GM19025 (cell line): ENCODE results near the gene ZFP92.

ENCODE experiments used
- ATAC-seq: cut with Tn5 transposase; IDR thresholded peaks from one replicate; pipeline ENCODE4 v1.9.1; 2021; ENCODE audit warnings: mild to moderate bottlenecking, low read depth, moderate library complexity; ENCODE audit not compliant: unreplicated experiment

ZFP92 gene

DNA sequence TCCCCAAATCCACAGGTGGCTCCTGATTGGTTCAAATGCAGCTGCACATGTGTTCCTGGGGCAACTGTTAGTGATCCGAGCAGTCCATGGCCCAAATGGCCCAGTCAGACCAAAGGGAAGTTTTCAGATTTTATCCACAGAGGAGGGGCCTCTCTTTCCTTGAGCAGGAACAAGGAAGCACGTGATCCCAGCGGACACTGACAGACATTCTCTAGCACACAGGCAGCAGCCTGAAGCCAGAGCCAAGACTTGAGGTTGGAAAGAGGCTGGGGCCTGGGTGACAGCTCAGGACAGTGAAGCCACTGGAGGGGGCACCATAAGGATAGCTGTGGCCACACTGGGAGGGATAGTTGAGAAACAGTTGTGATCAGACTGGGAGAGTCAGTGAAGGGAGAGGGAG, 3.5 kb upstream of the ZFP92 start:
- no peak for ATAC-seq

DNA sequence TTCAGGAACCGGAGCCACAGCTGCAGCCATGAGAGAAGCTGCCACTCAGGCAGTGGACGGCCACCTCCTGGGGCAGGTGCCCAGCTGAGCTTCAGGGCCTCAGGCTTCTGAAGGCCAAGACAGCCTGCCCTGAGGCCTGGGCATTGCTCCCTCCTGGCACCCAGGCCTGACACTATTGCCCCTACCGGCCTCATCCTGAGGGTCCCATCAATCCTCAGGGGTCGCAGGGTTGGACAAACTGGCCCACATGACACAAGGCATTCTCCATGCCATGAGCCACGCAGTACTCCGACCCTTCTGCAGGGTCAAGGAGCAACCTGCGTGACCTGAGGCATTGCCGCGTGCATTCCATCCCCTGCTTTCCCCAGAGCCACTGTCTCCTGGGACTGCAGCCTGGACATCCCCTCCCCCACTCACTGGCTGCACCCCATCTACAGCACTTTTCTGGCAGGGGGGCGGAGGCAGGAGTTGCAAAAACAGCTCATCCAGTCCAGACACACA, 3.0 kb upstream of the ZFP92 start:
- ATAC-seq = no peak

DNA sequence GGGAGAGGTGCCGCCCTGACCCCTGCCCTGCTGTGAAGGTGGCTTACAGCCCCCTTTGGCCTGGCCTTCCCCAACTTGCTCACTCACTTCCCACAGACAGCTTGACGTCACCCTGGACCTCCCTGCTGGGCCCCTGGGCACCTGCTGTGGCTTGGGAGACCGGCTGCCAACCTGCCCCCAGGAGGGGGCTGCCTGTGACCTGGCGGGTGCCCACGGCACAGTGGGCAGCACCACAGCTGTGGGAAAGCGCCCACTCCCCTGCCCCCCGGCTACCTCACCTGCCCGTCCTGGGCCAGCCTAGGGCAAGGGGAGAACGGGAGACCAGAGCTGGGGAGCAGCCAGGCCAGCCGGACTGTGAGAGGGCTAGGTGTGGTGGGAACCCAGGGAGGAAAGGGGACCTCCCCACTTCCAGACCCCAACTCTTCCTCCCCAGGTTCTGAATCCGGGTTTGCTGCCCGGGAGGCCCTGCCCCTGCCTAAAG, 2.4 kb upstream of the ZFP92 start:
- no peak for ATAC-seq

DNA sequence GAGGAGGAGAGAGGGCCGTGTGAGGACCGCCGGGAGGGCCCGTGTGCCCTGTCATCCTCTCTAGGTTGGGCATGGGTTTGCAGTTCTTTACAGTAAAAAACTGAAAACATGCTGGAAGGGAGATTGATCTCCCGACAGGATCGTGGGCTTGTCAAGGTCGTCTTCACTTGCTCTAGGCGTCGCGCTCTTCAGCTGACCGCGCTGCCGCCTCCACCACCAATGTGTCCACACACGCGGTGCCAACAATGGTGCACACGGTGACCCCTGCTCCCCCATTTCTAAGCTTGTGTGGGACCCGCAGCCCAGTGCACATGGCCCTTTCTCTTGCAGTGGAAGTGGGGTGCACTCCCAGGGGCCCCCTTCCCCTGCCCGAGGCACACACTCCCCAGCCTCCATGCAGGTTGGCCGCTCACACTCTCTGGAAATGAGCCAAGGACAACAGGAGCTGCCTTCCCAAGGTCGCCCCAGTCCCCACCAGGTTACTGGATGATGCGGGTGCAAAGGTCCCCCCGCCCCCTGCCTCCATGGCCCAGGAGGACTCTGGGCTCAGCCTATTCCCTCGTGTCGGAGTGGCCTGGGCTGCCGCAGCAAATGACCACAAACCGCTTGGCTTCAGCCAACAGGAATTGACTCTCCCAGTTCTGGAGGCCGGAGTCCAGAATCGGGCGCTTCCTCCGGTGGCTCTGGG, 1.7 kb upstream of the ZFP92 start:
- ATAC-seq = no peak

DNA sequence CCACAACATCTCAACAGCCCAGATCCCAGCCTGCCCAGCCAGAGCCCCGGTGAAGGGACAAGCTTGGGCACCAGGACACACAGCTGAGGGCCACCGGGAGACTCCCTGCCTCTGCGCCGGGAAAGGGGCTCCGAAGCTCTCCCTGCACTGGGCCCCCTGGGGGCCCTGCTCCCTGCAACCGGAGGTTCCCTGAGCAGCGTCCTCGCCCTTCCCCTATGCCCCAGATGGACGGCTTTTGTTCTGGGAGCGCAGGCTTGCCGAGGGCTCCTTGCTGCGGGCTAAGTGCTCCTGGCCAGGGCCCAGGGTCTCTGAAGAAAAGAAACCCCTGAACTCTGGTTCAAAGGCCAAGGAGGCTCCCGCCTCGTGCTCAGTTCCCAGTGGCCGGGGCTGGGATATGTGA, 899 bp upstream of the ZFP92 start:
- ATAC-seq = no peak

DNA sequence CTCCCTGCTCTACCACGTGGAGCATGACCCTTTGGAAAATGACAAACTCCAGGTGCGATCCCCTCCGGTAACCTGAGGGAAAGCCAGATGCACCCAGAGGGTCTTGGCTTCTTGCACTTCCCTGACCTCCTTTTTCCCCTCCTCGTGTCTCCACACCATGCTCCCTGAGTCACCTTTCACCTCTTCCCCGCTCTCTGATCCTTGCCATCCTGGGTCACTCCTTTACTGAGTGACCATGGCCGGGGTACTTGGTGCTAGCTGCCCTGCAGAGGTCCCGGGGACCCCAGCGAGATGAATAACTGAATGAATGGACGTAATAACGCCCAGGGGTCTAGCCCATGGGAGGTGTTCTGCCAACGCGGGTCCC, 401 bp upstream of the ZFP92 start:
- no peak for ATAC-seq

DNA sequence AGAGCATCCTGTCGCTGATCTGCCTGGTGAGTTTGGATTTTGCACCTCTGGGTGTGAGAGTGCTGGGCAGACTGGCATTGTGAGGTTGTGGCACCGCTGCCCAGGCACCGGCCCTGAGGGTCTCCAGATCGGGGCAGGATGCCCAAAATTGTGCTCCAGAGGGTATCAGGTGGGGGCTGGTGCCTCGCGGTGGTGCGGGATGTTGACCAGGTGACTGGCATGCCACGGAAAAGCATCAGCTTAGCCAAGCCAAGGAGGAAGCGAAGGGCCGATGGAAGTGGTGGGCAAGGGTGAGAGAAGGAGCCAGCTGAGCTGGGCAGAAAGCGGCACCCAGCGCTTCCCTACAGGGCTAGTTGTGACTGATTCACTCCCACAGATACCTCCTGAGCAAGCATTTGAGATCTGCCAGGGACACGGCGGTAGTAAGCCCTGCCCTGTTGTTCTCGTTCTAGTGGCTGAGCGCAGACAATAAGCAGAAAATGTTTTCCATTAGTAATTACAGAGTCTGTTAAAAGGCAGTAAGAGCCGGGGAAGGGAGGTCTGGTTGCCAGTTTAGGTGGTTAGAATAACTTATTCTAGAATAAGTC, 809 bp downstream of the ZFP92 start:
- ATAC-seq = no peak

DNA sequence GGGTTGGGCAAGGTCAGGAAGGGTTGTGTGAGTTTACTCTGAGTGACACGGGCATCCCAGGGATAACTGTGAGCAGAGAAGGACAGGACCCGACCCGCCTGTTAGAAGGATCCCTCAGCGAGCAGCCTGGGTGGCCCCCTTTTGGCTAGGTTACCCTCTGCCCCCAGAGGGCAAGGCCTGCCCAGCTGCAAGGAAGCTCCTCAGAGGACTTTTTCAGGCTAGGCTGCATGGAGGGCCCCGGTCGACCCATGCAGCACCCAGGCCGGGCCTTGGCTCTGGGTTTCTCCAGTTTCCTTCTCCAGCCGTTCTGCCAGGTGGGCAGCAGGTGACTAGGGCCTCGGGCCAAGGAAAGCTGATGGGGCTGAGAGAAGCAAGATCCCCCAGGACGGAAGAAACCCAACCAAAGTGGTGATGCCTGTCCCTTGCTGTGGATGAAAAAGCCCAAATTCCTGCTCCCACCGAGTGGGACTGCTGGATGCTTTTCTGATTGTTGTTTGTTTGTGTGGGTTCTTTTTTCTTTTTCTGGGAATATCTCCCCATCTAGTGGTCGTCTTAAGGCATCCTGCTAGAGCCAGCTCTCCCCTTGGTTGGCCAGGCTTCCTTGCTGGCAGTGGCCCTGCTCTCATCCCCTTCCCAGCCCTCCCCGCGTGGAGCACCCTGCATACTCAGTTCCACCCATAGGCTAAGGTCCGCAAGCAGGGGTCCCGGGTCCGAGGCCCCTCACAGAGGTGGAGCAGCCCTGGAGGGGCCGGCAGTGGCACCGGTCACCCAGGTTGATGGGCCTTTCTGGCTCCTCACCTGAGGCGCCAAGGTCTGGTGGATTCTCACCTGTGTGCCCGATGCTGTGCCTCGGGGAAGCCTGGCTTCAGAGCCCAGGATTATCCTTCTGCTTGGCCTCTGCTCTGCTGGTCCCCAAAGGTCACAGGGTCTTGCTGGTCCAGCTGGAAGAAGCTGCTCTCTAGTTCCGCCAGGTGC, 1.8 kb downstream of the ZFP92 start:
- no peak for ATAC-seq

DNA sequence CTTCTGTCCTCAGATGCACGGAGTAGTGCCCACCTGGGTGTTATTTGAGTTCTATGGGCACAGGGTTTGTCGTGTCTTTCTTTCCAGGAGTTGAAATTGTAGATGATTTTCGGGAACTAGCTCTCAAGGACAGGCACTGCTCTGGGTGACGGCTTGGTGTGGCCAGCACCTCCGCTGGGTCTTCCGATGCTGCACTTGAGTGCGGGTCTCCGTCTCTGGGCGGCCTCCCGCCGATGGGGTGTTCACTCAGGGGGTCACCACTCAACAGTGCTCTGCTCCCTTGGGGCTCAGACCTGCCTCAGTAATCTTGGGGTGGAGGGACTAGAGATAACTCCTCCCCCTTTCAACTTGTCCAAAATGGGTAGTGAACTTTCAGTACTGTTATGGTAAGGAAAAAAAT, 2.5 kb downstream of the ZFP92 start:
- ATAC-seq = no peak

DNA sequence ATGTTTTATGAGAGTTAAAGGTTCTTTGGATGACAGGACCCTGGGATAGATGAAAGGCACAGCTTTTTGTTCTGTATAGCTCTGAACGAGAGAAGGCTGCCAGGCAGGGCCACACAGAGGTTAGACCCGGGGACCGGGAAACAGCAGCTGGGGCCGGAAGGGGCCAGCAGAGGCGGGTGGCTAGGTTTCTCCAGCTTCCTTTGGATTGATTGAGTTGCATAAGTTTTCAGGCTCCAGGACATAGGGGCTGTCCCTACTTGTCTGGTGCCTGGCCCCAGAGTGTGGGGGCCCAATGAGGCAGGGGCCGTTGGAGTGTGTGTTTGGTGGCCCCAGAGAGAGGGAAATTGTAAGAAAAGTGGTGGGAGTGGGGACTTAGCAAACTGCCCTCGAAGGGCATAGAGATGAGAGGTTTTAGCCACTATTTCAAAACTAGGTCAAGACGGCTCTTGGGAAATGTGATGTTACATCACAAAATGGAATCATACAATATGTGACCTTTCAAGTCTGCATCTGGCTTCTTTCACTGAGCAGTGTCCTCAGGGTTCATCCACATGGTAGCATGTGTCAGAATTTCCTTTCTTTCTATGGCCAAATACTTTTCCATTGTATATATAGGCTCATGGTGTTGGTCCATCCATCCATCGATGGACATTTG, 3.7 kb downstream of the ZFP92 start:
- ATAC-seq = no peak

DNA sequence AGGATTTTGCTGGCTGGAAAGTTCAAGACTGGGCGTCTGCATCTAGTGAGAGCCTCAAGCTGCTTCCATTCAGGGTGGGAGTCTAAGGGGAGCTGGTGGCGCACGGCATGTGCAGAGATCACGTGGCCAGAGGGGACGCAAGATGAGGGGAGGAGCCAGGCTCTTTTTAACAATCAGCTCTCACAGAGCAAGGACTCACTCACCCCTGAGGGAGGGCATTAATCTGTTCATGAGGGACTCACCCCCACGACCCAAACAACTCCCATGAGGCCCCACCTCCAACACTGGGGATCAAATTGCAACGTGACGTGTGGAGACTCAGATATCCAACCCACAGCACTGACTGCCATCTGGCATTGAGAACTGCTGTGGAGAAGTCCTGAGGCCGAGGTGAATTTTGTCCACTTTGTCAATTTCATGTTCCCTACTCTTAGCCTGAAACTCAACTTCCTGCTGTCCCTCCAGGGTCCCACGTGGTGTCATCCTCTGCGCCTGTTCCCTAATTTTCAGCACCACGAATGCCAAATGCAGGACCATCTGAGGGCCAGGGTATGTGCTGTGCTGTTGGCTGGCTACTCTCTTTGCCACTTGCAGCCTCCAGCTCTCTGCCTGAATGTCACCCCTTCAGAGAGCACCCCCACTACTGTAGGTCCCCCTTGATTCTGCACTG, 5.6 kb downstream of the ZFP92 start:
- ATAC-seq = no peak

DNA sequence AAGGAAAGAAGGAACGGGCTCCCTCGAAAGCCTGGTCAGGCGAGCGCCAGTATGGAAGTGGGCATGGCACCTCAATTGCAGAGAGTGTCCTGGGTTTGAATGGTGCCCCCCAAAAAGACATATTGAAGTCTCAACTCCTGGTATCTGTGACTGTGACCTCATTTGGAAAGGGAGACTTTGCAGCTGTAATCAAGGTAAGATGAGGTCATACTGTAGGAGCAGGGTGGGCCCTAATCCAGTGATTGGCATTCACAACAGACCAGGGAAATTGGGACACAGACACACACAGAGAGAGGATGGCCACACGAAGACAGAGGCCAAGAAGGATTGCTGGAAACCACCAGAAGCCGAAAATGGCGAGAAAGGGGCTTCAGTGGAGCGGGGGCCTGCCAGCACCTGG, 6.4 kb downstream of the ZFP92 start:
- no peak for ATAC-seq

DNA sequence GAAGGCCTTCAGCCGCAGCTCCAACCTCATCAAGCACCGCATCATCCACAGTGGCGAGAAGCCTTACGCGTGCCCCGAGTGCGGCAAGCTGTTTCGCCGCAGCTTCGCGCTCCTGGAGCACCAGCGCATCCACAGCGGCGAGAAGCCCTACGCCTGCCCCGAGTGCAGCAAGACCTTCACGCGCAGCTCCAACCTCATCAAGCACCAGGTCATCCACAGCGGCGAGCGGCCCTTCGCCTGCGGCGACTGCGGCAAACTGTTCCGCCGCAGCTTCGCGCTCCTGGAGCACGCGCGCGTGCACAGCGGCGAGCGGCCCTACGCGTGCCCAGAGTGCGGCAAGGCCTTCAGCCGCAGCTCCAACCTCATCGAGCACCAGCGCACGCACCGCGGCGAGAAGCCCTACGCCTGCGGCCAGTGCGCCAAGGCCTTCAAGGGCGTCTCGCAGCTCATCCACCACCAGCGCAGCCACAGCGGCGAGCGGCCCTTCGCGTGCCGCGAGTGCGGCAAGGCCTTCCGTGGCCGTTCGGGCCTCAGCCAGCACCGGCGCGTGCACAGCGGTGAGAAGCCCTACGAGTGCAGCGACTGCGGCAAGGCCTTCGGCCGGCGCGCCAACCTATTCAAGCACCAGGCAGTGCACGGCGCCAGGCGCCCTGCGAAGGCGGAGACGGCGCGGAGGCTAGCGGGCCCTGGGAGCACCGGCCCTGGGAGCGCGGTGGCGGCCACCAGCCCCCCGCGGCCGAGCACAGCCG, 9.8 kb downstream of the ZFP92 start:
- no peak for ATAC-seq

DNA sequence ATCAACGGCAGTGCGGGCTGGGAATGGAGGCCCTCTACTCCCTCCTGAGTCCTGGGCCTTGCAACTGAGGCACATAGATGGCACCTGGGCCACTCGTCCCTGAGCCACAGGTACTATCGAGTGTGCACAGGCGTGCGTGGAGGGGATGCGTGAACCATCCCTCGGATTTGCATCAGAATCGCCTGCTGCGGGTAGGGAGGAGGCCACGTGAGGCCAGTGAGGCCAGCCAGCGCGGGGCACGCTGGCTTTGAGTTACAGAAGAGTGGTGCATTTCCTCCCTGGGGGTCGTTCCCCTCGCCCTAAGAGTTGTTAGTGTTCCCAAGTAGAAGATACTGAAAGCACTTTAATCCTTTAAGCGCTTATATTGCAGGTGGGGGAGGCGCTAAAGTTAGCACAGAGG, 10.6 kb downstream of the ZFP92 start:
- no peak for ATAC-seq

DNA sequence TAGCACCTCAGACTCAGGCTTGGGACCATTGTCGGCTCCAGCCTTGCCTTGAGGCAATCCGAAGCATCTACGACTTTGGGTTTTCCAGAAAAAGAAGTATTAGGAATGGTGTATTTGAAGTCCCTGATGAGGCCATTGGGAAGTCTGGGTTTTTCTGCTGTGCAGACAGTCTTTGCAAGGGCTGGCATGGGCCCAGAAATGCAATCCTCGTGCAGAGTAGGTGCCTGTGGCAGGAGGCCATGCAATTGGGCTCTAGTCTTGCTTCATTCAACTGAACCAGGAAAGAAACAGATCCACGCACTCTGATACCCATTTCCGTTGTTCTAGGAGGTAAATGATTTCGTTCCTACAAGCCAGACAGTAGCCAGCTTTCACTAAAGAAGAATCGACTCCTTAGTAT, 12.4 kb downstream of the ZFP92 start:
- ATAC-seq = no peak

DNA sequence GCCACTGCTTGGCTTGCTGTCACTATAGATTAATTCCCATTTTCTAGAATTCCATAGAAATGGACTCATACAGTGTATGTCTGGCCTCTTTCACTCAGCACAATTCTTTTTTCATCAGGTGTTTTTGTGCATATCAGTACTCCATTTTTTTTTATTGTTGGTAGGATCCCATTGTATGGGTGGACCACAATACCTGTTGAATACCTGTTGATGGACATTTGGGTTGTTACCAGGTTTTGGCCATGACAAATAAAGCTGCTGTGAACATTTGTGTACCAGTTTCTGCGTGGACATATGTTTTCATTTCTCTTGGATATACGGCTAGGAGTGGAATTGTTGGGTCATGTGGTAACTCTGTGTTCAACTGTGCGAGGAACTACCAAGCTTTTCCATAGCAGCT, 14.9 kb downstream of the ZFP92 start:
- ATAC-seq = no peak

DNA sequence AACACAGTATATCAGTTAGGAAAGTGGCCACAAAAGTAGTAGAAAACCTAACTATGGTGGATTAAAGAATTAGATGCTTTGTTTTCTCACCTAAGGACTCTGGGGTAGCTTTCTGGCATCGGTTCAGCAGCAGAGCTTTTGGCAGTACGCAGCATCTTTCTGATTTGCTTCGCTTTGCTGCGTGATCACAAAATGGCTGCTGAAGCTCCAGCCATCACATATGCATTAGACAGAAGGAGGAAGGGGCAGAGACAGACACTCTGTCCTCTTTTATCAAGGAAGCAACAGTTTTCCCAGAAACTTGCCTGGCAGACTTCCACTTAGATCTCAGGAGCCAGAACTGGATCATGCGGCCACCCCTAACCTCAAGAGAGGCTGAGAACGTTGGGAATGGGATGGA, 19.5 kb downstream of the ZFP92 start:
- no peak for ATAC-seq

DNA sequence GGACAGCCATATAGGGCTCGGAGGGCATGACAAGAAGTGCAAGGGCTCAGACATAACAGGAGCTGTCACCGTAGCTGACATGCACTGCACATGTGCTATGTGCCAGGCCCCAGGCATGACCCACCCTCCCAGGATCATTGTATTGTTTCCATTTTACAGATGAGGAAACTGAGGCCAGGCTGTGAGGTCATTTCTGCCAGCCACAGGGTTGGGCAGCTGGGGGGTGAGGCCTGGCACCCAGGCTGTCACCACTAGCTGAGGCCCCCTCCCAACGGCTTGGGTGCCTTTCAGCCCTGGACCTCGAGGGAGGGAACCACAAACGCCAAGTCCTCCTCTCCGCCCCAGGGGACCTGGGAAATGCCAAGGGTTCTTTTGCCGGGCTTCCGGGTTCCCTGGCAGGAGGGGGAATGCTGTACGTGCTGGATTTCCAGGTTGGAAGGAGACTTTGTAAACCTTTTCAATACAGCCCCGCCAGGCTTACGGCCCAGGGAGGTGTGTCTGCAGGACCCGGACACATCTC, 21.9 kb downstream of the ZFP92 start:
- no peak for ATAC-seq

DNA sequence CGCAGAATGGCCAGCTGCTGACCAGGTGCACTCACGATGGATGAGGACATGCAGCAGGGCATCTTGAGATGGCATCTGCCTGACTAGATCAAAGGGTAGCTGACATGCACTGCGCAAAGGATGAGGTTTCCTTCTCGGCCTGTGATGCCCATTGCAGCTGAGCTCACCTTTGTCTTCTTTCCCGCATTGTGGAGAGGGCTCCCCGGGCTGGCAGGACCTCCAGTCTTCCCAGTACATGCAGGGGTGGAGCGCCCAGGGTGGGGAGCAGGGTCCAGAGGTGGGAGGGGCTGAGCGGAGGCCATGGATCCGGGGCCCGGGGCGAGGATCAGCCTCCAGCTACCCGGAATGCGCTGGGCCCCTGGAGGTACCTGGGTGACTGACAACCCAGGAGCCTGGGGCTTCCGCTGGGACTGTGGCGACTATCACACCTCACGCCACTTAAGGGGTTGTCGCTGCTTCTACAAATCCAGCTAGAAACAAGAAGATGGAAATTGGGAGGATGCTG, 22.6 kb downstream of the ZFP92 start:
- ATAC-seq = no peak
